GM19193 (cell line): Measurements from ENCODE around the gene SMPD3.

ENCODE experiments used
- POLR2A ChIP-seq: IDR thresholded peaks from 4 replicates; pipeline ENCODE4 v1.6.1; 2011; ENCODE audit not compliant: insufficient read depth, insufficient read length; ENCODE audit errors: extremely low read depth

Gene SMPD3

DNA sequence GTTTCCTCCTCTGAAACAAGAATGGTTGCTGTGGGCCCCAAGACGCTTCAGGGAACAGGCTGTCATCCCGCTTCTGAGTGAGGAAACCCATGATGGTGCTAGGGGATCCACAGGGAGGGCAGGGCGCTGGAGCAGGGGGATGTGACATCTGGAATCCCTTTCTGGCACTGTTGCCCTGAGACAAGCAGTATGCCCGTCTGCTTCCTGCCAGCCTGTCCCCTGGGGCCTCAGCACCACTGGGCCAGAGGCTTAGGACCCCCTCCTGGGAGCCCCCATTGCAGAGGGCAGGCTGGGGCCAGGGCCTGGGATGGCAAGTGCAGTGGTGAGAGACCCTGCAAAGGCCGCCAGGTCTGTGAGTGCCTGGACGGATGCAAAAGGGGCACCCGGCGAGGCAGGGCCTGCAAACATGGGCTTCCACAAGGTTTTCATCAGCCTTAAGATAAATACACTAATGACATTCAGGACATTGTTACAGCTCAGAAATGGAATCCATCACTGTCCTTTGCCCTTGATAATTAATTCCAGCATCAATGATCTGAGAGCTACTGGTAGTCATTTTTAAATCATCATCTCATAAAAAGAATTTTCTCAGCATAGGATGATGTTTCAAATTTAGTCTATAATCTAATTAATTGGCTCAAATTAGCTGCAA is 85.9 kb downstream of the SMPD3 start:
- TF ChIP-seq POLR2A: no peak

DNA sequence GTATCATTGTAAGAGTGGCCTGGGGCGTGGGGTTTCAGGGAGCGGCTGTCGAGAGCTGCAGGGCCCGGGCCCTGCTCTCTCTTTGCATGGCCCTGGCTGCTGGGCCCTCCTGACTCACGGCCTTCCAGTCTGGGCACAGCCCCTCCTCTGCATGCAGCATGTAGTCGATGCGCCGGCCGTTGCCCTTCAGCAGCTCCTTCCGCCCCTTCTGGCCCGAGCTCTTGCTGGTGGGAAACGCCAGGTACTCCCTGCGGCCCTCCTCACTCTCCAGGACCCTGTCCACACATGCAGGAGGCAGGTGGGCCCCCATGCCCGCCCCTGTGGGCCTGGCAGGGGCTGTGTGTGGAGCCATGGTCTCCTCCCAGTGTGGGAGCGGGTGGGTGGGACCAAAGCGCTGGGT is 86.8 kb downstream of the SMPD3 start:
- no peak for TF ChIP-seq POLR2A

DNA sequence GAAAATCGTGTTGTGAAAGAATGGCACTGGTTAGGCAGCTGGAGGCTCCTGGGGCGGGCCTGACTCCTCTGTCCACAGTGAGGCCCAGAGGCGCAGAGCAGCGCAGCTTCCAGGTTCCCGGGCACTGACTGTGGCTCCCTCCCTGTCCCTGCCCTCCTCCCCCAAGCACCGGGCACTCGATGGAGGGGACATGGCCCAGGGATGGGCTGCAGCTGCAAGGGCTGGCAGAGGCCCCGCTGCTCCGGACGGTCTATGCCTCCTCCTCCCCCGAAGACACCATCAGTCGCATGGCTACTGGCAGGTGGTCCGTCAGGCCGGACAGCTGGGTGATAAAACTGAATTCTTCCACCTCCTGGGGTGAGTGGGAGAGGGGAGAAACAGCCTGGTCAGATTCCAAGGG is 87.4 kb downstream of the SMPD3 start:
- no peak for TF ChIP-seq POLR2A

DNA sequence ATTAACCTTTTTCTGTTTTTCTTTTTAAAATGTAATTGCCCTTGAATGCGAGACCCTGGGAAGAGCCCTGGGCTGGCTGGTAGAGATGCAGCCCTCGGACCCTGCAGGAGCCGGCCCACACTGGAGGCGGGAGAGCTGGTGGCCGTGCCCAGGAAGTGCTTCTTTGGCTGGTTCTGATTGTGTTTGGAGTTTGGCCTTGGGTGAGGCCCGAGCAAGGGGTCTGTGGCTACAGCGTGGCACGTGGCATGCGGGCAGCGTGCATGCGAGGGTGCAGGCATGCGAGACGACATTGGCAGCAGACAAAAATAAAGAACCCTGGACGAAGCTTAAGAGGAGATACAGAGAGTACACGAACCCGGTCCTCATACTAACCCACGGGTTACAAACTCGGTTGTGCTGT is 87.8 kb downstream of the SMPD3 start:
- no peak for TF ChIP-seq POLR2A

DNA sequence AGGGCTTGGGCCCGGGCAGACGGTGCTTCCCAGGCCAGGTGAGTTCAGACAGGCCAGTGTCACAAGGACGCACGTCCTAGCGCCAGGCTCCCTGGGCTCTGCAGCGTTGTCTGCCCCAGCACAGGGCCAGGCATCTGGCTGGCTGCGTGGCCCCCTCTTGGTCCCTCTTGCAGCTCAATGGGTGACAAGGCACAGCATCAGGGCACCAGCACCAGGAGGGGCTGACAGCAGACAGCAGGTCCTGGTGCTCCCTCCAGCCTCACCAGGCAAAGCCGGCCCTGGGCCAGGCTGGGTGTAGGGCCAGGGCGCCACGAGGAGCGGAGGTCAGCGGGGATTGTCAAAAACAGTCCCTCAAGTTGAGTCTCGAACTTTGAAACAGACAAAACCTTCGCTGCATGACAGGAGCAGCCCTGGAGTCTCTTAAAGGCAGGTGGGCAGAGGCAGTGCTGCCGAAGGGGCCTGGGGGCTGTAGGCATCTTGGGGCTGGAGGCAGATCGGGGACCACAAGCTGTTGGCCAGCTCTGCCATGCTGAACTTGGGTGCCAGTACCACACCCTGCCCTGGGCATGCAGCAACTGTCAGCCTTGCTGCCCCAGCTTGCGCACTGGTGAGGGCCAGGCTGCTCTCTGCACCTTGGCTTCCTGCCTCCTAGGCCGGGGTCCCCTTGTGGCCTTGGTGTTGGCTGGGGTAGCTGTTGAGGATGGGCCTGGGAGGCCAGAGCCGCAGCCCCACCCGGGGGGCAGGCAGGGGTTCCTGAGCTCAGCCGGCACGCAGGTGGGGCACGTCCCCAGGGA is 88.7 kb downstream of the SMPD3 start:
- TF ChIP-seq POLR2A: no peak

DNA sequence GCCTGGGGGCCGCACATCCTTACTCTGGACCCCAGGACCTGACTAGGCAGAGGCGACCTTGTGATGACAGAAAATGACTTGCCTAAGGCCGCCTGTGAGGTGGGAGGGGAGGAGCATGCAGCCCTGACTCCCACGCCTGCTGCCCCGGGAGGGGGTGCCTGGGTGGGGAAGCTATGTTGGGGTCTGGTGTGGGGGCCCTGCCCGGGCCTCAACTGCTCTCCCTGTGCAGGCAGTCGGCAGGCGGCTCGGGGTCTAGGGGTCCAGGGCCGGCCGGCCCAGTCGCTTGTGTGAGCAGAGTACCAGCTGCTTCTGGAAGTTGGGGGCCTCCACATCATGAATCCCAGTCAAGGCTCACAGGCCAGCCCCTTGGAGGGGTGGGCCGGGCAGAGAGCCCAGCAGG is 89.4 kb downstream of the SMPD3 start:
- TF ChIP-seq POLR2A: no peak

DNA sequence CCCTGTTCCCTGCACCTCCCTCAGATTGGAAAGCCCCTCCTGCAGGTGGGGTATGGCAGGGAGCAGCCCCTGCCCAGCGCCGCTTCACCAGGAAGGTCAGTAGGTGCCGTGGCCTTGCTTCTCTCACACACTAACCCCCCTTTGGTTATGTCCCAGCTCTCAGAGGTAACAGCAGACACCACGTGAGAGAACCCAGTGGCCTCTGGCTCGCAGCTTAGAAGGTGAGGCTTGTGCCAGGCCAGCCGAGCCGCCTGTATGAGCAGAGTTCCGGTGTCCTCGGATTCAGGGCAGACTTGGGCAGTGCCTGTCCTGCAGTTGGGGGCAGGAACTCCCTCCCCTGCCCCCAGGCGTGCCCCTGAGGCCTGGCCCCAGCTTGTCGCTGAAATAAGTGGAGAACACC is 90.4 kb downstream of the SMPD3 start:
- no peak for TF ChIP-seq POLR2A

DNA sequence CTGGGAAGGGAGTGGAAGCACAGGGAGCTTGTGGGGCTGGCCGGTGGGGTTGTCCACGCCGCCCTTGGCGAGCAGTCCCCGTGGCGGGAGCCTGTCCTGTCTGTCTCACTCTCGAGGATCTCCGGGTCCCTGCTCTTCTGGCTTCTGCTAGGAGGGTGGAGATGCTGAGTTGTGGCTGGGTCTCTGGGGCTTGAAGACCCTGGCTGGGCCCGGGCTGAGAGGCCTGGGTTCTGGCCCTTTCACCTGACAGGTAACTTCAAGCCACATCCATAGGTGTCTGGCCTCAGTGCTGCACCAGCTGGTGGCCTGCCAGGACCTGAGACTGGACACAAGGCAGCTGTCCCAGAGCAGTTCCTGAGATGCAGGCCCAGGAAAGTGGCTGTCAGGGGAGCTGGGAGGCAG is 90.8 kb downstream of the SMPD3 start:
- no peak for TF ChIP-seq POLR2A

DNA sequence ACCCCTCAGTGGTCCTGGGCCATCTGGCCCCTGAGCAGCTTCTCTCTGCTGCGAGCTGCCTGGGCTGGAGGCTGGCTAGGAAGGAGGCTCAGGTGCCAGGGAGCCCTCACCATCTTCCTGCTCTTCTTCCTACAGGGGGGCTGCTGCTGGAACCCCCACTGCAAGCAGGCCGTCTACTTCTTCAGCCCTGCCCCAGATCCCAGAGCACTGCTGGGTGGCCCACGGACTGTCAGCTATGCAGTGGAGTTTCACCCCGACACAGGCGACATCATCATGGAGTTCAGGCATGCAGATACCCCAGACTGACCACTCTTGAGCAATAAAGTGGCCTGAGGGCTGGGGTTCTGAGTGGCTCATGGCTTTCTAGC is 91.4 kb downstream of the SMPD3 start:
- TF ChIP-seq POLR2A: no peak

DNA sequence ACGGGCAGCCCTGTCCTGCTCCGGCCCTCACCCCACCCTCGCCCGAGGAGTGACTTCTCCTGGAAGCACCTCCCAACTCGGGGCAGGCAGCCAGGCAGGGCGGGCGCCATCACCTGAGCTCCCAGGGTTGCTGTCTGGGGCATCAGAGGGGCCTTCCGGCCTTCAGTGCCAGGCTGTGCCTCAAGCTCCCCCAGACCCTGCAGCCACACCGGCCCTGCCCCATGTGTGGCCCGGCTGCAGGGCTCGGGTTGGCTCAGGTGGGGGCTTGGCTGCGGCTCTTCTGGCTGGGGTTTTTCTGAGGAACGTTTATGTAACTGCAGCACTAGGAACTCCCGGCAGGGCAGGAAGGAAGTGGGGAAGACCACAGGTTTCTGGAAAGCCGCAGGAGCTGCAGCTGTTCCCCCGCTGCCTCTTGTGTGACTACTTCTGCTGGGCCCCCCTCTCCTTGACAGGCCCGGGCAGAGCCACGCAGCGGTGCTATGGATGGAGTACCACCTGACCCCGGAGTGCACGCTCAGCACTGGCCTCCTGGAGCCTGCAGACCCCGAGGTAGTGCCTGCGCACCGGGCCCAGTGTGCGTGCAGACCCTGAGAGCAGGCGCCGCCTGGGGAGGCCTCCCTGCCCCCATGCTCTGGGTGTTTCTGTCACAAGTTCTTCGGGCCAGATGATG is 91.9 kb downstream of the SMPD3 start:
- no peak for TF ChIP-seq POLR2A

DNA sequence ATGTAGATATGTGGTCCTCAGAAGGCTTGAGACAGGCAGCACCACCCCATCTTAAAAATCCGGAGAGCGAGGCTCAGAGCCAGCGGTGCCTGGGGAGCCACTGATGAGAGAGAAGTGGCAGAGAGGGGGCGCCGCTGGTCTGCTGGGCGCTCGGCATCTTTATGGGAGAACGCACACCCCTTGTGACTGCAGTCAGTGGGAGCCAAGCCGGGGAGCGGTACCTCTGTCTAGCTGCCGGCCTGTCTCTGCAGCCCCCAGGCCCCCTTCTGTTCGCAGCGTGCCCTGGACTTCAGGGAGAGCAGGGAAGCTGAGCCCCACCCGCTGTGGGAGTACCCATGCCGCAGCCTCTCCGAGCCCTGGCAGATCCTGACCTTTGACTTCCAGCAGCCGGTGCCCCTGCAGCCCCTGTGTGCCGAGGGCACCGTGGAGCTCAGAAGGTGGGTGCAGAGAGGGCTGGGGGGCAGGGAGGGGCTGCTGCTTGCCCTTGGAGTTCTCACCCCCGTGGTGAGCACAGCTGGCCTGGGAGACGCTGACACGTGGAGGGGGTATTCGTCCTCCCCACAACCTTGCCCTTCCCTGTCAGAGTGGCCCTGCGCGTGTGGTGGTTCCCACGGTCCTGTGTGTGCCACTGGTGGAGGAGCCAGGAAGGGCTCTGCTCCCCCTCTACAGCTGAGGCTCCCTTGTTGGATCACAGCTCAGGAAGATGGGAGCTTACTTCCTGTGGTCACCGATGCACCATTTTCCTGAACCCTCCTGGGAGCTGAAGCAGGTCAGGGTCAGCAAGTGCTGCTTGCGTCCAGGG is 92.7 kb downstream of the SMPD3 start:
- TF ChIP-seq POLR2A: no peak

DNA sequence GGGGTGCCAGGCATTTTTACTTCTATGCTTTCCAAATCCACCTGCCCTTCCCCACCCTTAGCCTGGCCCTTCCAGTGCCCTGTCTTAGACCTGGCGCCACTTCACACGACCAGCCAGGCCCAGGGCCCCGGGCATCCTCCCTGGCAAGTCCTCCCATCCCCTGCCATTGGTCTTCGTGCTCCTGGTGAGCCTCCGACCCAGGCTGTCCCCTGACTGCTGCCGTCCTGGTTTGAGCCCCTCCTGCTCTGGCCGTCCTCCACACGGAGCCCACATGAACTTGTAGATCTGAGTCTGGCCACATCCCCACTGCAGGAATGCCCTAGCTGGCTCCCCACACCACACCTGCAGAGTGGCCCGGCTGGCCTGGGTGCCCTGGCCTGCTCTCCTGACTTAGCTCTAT is 93.5 kb downstream of the SMPD3 start:
- TF ChIP-seq POLR2A: no peak

DNA sequence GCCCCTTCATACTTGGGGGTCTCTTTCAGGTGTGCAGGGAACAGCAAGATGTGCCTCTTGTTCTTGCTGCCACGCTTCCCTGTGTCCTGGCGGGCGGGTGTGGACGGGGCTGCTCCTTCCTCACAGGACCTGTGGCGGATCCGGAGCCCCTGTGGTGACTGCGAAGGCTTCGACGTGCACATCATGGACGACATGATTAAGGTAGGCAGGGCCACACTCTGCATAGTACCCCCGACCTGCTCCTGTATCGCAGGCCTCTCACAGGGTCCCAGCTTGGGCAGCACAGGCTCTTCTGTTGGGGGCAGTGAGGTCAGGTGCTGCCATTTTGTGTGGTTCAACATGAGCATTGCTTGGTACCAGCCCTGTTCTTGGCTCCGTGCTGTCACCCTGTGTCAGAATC is 94.9 kb downstream of the SMPD3 start:
- no peak for TF ChIP-seq POLR2A

DNA sequence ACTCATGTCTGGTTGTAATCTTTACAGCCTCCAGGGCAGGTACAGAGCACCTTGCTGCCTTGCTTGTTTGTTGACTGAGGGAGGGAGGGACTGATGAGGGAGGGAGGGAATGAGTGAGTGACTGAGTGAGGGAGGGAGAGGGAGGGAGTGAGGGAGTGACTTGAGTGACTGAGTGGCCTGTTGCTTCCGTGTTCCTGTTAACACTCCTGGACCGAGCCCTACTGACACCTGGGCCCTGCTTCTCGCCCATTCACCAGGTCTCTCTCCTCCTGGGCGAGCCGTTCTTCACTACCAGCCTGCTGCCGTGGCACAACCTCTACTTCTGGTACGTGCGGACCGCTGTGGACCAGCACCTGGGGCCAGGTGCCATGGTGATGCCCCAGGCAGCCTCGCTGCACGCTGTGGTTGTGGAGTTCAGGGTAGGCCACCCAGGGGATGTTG is 96.3 kb downstream of the SMPD3 start:
- TF ChIP-seq POLR2A: no peak

DNA sequence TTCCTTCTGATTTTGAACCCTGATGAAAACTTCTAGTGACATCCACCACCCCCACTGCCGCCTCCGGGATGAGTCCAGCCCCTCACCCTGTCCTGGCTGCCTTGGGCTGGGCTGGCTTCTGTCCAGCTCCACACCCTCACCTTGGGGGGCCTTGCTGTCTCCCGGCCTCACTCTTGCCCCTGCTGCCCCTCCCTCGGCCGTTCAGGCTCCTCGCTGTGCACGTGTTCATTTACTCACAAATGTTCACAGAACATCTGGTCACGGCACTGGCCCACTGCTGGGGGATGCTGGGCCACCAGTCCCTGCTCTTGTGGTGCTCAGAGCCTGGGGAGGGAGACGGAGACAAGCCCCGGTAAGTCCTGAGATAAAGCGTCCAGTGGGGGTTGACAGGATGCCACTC is 96.8 kb downstream of the SMPD3 start:
- no peak for TF ChIP-seq POLR2A
